Measurements from ENCODE around the gene GLRX2.
A peak's percentile ranks its signal among the peaks of the same experiment; 100 is the strongest.
"Not testable (repeated sequence)": the region's sequence is repeated elsewhere in the genome, so short reads cannot be mapped to it uniquely, and the experiment has no call there.

The GLRX2 gene

DNA sequence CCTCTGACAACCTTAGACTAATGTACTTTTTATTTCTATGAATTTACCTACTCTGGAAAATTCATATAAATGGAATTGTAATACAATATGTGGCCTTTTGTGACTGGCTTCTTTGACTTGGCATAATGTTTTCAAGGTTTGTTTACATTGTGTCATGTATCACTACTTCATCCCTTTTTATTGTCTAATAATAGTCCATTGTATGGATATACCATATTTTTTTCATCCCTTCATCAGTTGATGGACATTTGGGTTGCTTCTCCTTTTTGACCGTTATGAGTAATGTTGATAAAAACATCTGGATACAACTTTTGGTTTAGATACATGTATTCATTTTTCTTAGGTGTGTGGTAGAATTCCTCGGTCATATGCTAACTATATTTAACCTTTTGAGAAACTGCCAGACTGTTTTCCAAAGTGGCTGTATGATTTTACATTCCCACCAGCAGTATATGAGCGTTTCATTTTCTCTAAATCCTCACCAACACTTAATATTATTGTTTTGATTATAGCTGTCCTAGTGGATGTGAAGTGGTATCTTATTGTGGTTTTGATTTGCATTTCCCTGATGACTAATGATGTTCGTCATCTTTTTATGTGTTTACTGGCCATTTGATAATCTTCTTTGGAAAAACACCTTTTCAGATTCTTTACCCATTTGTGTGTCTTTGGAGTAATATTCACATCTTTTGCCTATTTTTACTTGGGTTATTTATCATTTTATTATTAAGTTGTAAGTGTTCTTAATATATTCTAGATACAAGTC is 42.3 kb downstream of the GLRX2 start:
- no peak for DNase-seq (ENCODE audit: low spot score)

DNA sequence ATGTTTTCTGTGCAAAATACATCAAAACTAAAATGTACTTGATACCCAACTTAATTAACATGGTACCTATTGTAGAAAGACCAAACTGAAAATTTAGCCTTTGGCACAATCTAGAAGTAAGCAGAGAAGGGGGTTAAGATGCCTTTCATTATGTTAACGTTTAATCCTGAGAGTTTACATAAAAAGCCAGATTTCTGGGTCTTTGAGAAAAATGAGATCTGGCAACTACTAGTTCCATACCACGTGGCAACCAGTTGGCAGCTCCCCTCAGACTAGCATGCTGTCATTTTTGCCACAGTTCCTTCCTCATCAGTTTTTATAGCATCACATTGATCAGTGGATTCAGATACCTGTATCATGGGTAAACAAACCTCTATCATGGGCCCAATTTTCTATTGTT is 44.3 kb downstream of the GLRX2 start:
- peak; percentile 4 for DNase-seq (ENCODE audit: low spot score)

DNA sequence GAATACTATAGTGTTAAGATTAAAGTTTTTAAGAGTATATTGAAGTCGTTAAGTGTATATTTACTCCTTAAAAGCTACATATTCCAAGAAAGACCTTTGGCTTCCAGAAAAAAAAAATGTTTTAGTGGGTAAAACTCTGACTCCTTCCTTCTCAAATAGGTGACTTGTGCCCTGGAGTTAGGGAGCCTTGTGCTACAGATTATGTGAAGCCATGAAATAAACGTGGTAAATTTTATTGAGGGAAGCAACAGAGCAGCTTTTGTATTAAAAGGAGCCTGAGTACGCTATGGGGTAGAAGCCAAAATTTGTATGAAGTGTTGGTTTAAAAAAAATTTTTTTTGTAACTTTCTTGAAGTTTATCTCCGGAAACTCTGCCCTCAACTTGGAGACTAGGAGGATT is 44.8 kb downstream of the GLRX2 start:
- no peak for DNase-seq (ENCODE audit: low spot score)

DNA sequence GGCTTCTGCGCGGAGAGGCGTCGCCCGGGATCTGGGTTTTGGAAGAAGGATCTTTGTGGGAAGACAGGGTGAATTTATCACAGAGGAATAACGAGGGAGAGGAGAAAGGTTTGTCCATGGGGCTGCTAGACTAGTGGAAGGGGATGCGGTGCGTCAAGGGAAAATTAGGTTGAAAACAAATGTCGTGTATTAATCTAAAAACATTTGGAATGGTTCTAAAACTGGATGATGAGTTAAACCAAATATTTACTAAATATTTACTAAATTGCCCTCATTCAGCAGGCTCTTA is 45.2 kb downstream of the GLRX2 start:
- no peak for DNase-seq (ENCODE audit: low spot score)

DNA sequence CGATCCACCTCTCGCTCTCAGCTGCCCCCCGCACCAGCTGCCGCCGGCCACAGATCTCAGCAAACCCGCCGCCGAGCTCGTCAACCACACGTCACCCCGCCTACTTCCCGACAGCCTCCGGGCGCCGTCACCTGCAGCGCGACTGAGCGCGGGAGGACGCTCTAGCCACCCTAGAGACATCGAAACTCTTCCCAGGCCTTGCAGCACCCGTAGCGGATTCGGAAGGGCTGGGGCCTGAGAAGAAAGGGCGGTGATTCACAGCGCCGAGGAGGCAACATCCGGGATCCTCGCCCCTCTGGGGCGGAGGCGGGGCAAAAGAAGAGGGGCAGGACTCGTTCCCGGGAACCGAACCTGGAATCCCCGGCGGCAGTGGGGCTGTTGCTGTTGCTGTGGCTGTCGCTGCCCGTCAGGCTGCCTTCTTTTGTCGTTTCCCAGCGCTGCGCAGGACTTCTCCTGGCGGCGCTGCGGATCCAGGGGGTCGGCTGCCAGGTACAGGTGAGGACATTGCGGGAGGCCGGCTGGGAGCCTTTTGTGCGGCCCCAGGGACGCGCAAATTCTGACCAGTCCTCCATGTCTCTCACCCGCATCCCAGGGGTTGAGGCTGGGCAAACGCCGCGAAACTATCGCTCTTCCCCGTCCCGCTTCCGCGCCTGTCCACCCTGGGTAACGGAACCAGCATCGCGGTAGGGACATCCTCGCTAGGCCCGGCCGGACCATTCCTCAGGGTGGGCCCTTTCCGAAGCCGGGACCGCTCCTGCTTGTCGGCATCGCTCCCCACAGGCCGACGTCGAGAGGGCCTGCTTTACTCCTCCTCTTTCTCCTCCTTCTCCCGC is 45.7 kb downstream of the GLRX2 start, which contains the start of the genes RO60 and UCHL5:
Gene RO60, plus strand, starts transcription at position 331 of the 833 bp plus-strand sequence. CDS start 9,443 bp downstream, outside the sequence.
Gene UCHL5, minus strand, starts transcription at position 79 of the 833 bp plus-strand sequence. CDS start 100 bp downstream, outside the sequence.
- peak; percentile 95 for DNase-seq (ENCODE audit: low spot score)

DNA sequence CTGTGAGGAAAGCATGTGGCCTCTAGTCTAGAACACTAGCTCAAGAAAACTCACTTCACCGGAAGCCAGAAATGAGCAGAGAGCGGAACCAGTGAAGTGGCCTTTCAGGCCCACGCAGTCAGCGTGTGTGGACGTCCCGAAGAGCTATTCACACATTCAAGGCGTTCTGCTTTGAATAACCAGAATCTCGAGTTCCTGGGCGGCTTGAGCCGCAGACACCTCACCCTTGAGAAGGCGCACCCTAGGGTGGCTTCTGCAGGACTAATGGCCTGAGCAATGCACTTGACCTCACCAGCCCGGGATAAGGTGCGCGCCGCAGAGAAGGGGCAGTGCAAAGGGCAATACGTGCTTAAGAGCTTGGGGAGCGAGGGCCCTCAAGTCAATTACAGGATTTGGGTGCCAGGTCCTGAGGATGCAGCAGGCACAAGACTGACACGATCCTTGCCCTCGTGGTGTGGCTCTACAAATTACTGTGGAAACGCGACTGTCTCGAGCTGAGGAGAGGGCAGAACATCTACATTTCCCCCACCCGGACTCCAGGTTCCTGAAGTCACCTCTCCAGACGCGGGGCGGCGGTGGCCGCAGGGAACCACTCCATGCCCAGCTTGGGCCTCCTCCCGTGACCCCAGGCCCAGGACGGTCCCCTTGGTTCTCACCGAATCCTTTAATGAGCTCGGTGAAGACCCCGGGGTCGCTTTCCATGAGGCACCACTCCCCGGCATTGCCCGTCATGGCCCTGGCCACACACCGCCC is 46.5 kb downstream of the GLRX2 start:
- peak; percentile 19 for DNase-seq (ENCODE audit: low spot score)

DNA sequence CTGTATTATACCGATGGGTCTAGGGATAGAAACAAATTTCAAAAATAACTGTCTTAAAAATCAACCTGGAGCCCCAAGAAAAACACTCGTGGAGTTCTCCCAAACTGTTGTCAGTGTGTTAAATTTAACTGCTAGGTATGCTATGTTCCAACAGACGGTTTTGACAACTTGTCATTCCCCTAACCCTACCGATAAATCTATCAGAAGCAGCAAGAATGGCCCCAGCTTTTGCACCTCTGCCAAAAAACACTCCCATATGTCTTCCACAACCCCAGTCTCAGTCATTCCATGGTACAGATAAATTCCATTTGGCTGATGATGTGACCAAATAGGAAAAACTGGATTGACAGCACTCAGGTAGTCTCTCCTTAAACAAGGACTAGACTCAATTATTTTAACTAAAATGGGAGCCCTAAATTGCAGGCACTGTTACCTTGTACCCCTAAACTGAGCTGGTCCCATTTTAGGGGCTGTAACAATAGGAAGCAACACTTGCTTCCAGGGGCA is 51.0 kb downstream of the GLRX2 start:
- no peak for DNase-seq (ENCODE audit: low spot score)

DNA sequence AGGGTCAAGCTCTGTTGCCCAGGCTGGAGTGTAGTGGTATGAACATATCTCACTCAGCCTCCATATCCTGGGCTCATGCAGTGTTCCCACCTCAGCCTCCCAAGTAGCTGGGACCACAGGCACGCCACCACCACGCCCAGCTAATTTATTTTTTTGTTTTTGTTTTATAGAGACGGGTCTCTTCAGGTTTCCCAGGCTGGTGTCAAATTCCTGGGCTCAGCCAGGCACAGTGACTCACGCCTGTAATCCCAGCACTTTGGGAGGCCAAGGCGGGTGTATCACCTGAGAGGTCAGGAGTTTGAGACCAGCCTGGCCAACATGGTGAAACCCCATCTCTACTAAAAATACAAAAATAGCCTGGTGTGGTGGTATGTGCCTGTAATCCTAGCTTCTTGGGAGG is 56.3 kb downstream of the GLRX2 start:
- not testable (repeated sequence) for DNase-seq (ENCODE audit: low spot score)
